ENCODE data around the gene PITPNM1. TPM values are rescaled to one million over a fixed set of nuclear protein-coding genes. Genes with fewer than 3 reads are reported as not detected.

PITPNM1 gene
- total RNA-seq, 4 donors from 2014 or later: 22.8 to 52.6 (median 47.2) TPM

- TF ChIP-seq CTCF (IDR thresholded peaks at IDR 0.05): no peak
- no peak for TF ChIP-seq POLR2A (IDR thresholded peaks at IDR 0.05)
- Histone ChIP-seq H3K36me3 (peaks cover 0 to 12% of the 10 kb centered on the region in 2 donors), H3K27ac (no peak overlapping the region), H3K27me3 (no peaks in the 10 kb centered on the region), H3K4me3 (replicated peaks in 1 of 3) (peak overlapping the region in 2 of 3 donors; percentile 21 to 59), H3K4me1 (peaks cover 25 to 35% of the 10 kb centered on the region in 2 donors), H3K9me3 (no peaks in the 10 kb centered on the region)
- no peak for DNase-seq
- WGBS, 2 donors: 80 to 82% methylated on average over 19 of the region's 19 CpGs
- intact Hi-C loops (cut with DNase I): loop anchor here (10.0 kb wide), 1 partner anchor 149 kb away; the partner anchor contains the start of gene POLD4
Observed at GRCh38 chr11:67503119-67504004, 1.8 kb downstream of the PITPNM1 start.

GRCh38 chr11:67502328-67502979 lies 2.7 kb downstream of the PITPNM1 start:
- no peak overlapping the region for H3K4me3 ChIP-seq (replicated peaks in 1 of 3)
- DNase-seq: no peak
- TF ChIP-seq CTCF (IDR thresholded peaks at IDR 0.05) (no peak), POLR2A (IDR thresholded peaks at IDR 0.05) (no peak)
- H3K4me1 ChIP-seq: peaks cover 25 to 33% of the 10 kb centered on the region in 2 donors
- intact Hi-C loops (cut with DNase I): loop anchor here (10.0 kb wide), 1 partner anchor 148 kb away; the partner anchor contains the start of gene POLD4
- 92 to 98% methylated on average over 11 to 18 of the region's 18 CpGs for WGBS, 2 donors
- no peaks in the 10 kb centered on the region for H3K9me3 ChIP-seq
- no peak overlapping the region for H3K27ac ChIP-seq
- H3K27me3 ChIP-seq: no peaks in the 10 kb centered on the region
- H3K36me3 ChIP-seq: peaks cover 0 to 16% of the 10 kb centered on the region in 2 donors

GRCh38 chr11:67501854-67502253 lies 3.3 kb downstream of the PITPNM1 start:
- Histone ChIP-seq H3K27ac (no peak overlapping the region), H3K27me3 (no peaks in the 10 kb centered on the region), H3K4me3 (replicated peaks in 1 of 3) (no peak overlapping the region), H3K36me3 (peaks cover 0 to 17% of the 10 kb centered on the region in 2 donors), H3K4me1 (peaks cover 21 to 27% of the 10 kb centered on the region in 2 donors), H3K9me3 (no peaks in the 10 kb centered on the region)
- no peak for DNase-seq
- 94 to 100% methylated on average over 9 to 15 of the region's 18 CpGs for WGBS, 2 donors
- intact Hi-C loops (cut with DNase I): loop anchor here (10.0 kb wide), 1 partner anchor 147 kb away; the partner anchor contains the start of gene POLD4
- TF ChIP-seq CTCF (IDR thresholded peaks at IDR 0.05) (no peak), POLR2A (IDR thresholded peaks at IDR 0.05) (no peak)

GRCh38 chr11:67500831-67501715 lies 4.1 kb downstream of the PITPNM1 start:
- Histone ChIP-seq H3K27ac (no peak overlapping the region), H3K9me3 (no peaks in the 10 kb centered on the region), H3K36me3 (peaks cover 0 to 15% of the 10 kb centered on the region in 2 donors), H3K27me3 (no peaks in the 10 kb centered on the region), H3K4me1 (peaks cover 14 to 19% of the 10 kb centered on the region in 2 donors), H3K4me3 (replicated peaks in 1 of 3) (no peak overlapping the region)
- WGBS, 2 donors: 90 to 97% methylated on average over 8 to 9 of the region's 9 CpGs
- intact Hi-C loops (cut with DNase I): loop anchor here (10.0 kb wide), 1 partner anchor 146 kb away; the partner anchor contains the start of gene POLD4
- DNase-seq: no peak
- TF ChIP-seq CTCF (IDR thresholded peaks at IDR 0.05): no peak
- no peak for TF ChIP-seq POLR2A (IDR thresholded peaks at IDR 0.05)

Measured in thyroid gland (tissue), 4 donors.